ENCODE measurements around the gene NDUFAB1. TPM values are rescaled to one million over a fixed set of nuclear protein-coding genes. Genes with fewer than 3 reads are reported as not detected.

The NDUFAB1 gene
- total and polyA plus RNA-seq, 12 donors: 67.6 to 306 (median 126) TPM

DNA sequence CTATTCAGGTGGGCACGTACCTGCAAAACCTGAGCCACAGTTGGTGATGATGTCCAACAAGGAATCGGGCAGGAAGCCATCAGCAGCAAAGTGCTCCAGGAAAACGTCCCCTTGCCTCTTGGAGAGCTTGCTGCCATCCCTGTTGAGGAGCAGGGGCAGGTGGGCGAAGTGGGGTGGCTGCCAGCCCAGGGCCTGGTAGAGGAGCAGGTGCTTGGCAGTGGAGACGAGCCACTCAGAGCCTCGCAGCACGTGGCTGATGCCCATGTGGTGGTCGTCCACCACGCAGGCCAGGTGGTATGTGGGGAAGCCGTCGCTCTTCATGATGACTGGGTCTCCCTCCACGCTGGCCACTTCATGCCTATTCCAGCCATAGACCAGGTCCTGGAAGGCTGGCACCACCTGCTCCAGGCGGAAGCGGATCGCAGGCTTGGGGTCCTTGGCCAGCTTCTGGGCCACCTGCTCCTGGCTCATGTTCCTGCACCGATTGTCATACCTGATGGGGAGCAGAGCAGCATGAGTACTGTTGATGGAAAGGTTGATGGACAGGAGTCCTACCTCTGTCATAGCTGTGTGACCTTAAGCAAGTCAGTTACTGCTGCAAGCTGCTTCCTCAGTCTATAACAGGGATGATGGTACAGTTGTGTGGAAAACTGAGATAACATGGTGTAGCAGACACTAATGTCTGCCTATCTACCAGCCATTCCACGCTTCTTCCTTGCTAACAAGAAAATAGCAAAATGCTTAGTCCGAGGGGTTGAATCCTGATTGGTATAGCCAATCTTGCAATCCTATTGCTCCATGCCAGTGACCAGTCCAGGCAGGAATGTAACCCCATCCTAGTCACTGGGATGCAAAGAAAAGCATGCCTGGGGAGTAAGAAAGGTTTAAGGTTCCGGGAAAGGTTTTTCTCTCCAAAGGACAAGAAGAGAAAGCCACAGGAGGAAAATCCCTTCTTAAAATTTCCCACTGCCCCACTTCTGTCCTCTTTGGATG, 61.0 kb downstream of the NDUFAB1 start:
- H3K36me3 ChIP-seq (replicated peaks in 1 of 2): peaks cover 0 to 50% of the 10 kb centered on the region in 2 donors
- no peak overlapping the region for H3K4me3 ChIP-seq
- no peaks in the 10 kb centered on the region for H3K9me3 ChIP-seq (replicated peaks in 1 of 3)
- 93 to 98% (median 96%) methylated on average over 8 to 19 of the region's 19 CpGs for WGBS, 4 donors
- H3K4me1 ChIP-seq (replicated peaks in 1 of 2): peaks cover 6 to 10% of the 10 kb centered on the region in 2 donors
- TF ChIP-seq POLR2A (IDR thresholded peaks at IDR 0.05) (no peak), CTCF (IDR thresholded peaks at IDR 0.05) (no peak)
- DNase-seq: no peak
- H3K27ac ChIP-seq: no peak overlapping the region
- intact Hi-C loops (cut with DNase I): no loop called here
- H3K27me3 ChIP-seq: no peaks in the 10 kb centered on the region

DNA sequence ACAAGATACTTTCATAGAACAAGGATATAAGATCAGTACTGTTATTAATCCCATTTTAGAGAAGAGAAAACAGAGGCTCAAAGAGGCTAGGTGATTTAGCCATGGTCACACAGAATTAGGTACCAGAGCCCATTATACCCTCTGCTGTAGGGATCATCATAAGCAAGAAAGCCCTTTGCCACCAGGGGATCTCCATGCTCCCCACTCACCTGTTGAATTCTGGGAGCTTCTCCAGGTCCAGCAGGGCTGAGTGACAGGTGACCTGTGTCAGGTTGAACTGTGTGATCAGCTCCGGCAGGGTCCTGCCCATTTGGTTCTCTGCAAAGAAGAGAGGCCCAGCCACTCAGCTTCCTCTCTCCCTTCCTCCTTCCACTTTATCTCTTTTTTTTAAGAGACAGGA, 63.7 kb downstream of the NDUFAB1 start:
- Histone ChIP-seq H3K27ac (no peak overlapping the region), H3K9me3 (replicated peaks in 1 of 3) (no peaks in the 10 kb centered on the region), H3K27me3 (no peaks in the 10 kb centered on the region), H3K36me3 (replicated peaks in 1 of 2) (peaks cover 0 to 64% of the 10 kb centered on the region in 2 donors), H3K4me3 (no peak overlapping the region), H3K4me1 (replicated peaks in 1 of 2) (no peaks in the 10 kb centered on the region)
- 85 to 100% (median 100%) methylated on average over 1 of the region's 1 CpG for WGBS, 4 donors
- TF ChIP-seq CTCF (IDR thresholded peaks at IDR 0.05): no peak
- no peak for TF ChIP-seq POLR2A (IDR thresholded peaks at IDR 0.05)
- no peak for DNase-seq
- intact Hi-C loops (cut with DNase I): no loop called here

Other genes starting within 250 kb of the NDUFAB1 start
- gene COG7, start 143.1 kb downstream of the NDUFAB1 start, total RNA-seq: 10 to 100 TPM; 10.7 to 25.7 (median 20.9) TPM
- 10 to 100 TPM; 19.2 to 50.1 (median 37.3) TPM for gene COG7, start 143.1 kb downstream of the NDUFAB1 start, polyA plus RNA-seq
- gene GGA2, start 85.8 kb downstream of the NDUFAB1 start, total RNA-seq: 100 to 1,000 TPM in 7 of 9 donors, 10 to 100 TPM in 2; 57.4 to 143 (median 117) TPM
- 100 to 1,000 TPM in 1 of 3 donors, 10 to 100 TPM in 2; 37.7 to 129 (median 66.5) TPM for gene GGA2, start 85.8 kb downstream of the NDUFAB1 start, polyA plus RNA-seq
- gene EARS2, start 39.0 kb downstream of the NDUFAB1 start, total RNA-seq: 10 to 100 TPM; 20.0 to 85.7 (median 29.5) TPM
- gene EARS2, start 39.0 kb downstream of the NDUFAB1 start, polyA plus RNA-seq: 10 to 100 TPM; 30.0 to 44.6 (median 38.4) TPM
- gene UBFD1, start 38.6 kb downstream of the NDUFAB1 start, total RNA-seq: 100 to 1,000 TPM in 3 of 9 donors, 10 to 100 TPM in 6; 58.5 to 151 (median 94.5) TPM
- 10 to 100 TPM in 2 of 3 donors, 1 to 10 TPM in 1; 9.5 to 65.8 (median 10.9) TPM for gene UBFD1, start 38.6 kb downstream of the NDUFAB1 start, polyA plus RNA-seq
- 10 to 100 TPM in 4 of 9 donors, 1 to 10 TPM in 5; 2.8 to 12.9 (median 9.8) TPM for gene PALB2, start 45.0 kb upstream of the NDUFAB1 start, total RNA-seq
- gene PALB2, start 45.0 kb upstream of the NDUFAB1 start, polyA plus RNA-seq: 10 to 100 TPM in 2 of 3 donors, 1 to 10 TPM in 1; 9.6 to 16.4 (median 11.8) TPM
- 10 to 100 TPM; 22.7 to 67.8 (median 43.1) TPM for gene DCTN5, start 45.1 kb upstream of the NDUFAB1 start, total RNA-seq
- gene DCTN5, start 45.1 kb upstream of the NDUFAB1 start, polyA plus RNA-seq: 10 to 100 TPM in 1 of 3 donors, 1 to 10 TPM in 2; 7.9 to 64.4 (median 9.8) TPM
- 1 to 10 TPM in 7 of 9 donors, under 1 TPM in 2; 0.18 to 4.8 (median 3.0) TPM for gene PLK1, start 82.6 kb upstream of the NDUFAB1 start, total RNA-seq
- 1 to 10 TPM; 1.2 to 2.8 (median 2.6) TPM for gene PLK1, start 82.6 kb upstream of the NDUFAB1 start, polyA plus RNA-seq
- 1 to 10 TPM in 4 of 9 donors, under 1 TPM in 4, not detected in 1; 0.20 to 2.7 (median 1.2) TPM for gene ERN2, start 116.9 kb upstream of the NDUFAB1 start, total RNA-seq
- gene ERN2, start 116.9 kb upstream of the NDUFAB1 start, polyA plus RNA-seq: 1 to 10 TPM in 2 of 3 donors, under 1 TPM in 1; 0.60 to 1.5 (median 1.3) TPM
- gene CHP2, start 158.7 kb upstream of the NDUFAB1 start, total RNA-seq: 1 to 10 TPM in 1 of 9 donors, under 1 TPM in 1, not detected in 7; 0.07 to 1.4 TPM
- under 1 TPM in 2 of 3 donors, not detected in 1; 0.07 to 0.16 TPM for gene CHP2, start 158.7 kb upstream of the NDUFAB1 start, polyA plus RNA-seq
- 1 to 10 TPM in 8 of 9 donors, under 1 TPM in 1; 0.72 to 8.0 (median 4.2) TPM for gene PRKCB, start 239.7 kb upstream of the NDUFAB1 start, total RNA-seq
- gene PRKCB, start 239.7 kb upstream of the NDUFAB1 start, polyA plus RNA-seq: 1 to 10 TPM in 2 of 3 donors, under 1 TPM in 1; 0.54 to 1.7 (median 1.5) TPM

All from adrenal gland (tissue), 12 donors.